HEK293 (cell line): ENCODE data around the gene IGSF9.

Experiments
- BCL11B ChIP-seq: fragments of 450-650 bp; formaldehyde crosslinking; IDR thresholded peaks from 2 replicates; pipeline ENCODE4 v1.5.1; 2016; ENCODE audit warnings: low read depth, missing biosample characterization, missing genetic modification characterization
- GFI1B ChIP-seq: fragments of 450-650 bp; formaldehyde crosslinking; IDR thresholded peaks from 2 replicates; pipeline ENCODE4 v1.5.1; 2016; ENCODE audit warnings: missing biosample characterization, missing genetic modification characterization
- GLI4 ChIP-seq: fragments of 450-650 bp; formaldehyde crosslinking; IDR thresholded peaks from 2 replicates; pipeline ENCODE4 v1.5.1; 2016; ENCODE audit warnings: missing biosample characterization, missing genetic modification characterization
- KLF17 ChIP-seq: fragments of 450-650 bp; formaldehyde crosslinking; IDR thresholded peaks from 2 replicates; pipeline ENCODE4 v1.5.1; 2016; ENCODE audit warnings: missing biosample characterization, missing genetic modification characterization
- KLF7 ChIP-seq: fragments of 450-650 bp; formaldehyde crosslinking; IDR thresholded peaks from 2 replicates; pipeline ENCODE4 v1.5.1; 2016; ENCODE audit warnings: missing biosample characterization, missing genetic modification characterization, borderline replicate concordance
- TSHZ1 ChIP-seq: fragments of 450-650 bp; formaldehyde crosslinking; IDR thresholded peaks from 2 replicates; pipeline ENCODE4 v1.5.1; 2016; ENCODE audit warnings: missing biosample characterization, missing genetic modification characterization, borderline replicate concordance
- ZBTB7A ChIP-seq: fragments of 450-650 bp; formaldehyde crosslinking; IDR thresholded peaks from 2 replicates; pipeline ENCODE4 v1.5.1; 2016; ENCODE audit warnings: low read depth, missing biosample characterization, missing genetic modification characterization
- ZFP69B ChIP-seq: fragments of 450-650 bp; formaldehyde crosslinking; IDR thresholded peaks from 2 replicates; pipeline ENCODE4 v1.5.1; 2016; ENCODE audit warnings: missing biosample characterization, missing genetic modification characterization
- ZNF140 ChIP-seq: fragments of 450-650 bp; formaldehyde crosslinking; IDR thresholded peaks from 2 replicates; pipeline ENCODE4 v1.5.1; 2016; ENCODE audit warnings: missing biosample characterization, missing genetic modification characterization
- ZNF157 ChIP-seq: fragments of 450-650 bp; formaldehyde crosslinking; IDR thresholded peaks from 2 replicates; pipeline ENCODE4 v1.5.1; 2016; ENCODE audit warnings: missing biosample characterization, missing genetic modification characterization
- ZNF26 ChIP-seq: fragments of 450-650 bp; formaldehyde crosslinking; IDR thresholded peaks from 2 replicates; pipeline ENCODE4 v1.5.1; 2016; ENCODE audit warnings: missing biosample characterization, missing genetic modification characterization
- ZNF274 ChIP-seq, 2 experiments: fragments of 200-500 bp in 1 of 2; fragments of 450-650 bp in 1 of 2; sonication (Bioruptor generic) in 1 of 2; formaldehyde crosslinking in 1 of 2; IDR thresholded peaks; 2 replicates each; pipeline versions ENCODE4 v1.5.1 to v1.6.1; 2014 to 2016; ENCODE audit warnings: borderline replicate concordance in 1 of 2, inconsistent platforms in 1 of 2, low read length in 1 of 2, missing biosample characterization in 1 of 2, missing genetic modification characterization in 1 of 2
- ZNF324 ChIP-seq: fragments of 450-650 bp; formaldehyde crosslinking; IDR thresholded peaks from 2 replicates; pipeline ENCODE4 v1.5.1; 2016; ENCODE audit warnings: missing biosample characterization, missing genetic modification characterization
- ZNF341 ChIP-seq: fragments of 450-650 bp; formaldehyde crosslinking; IDR thresholded peaks from 2 replicates; pipeline ENCODE4; 2016; ENCODE audit warnings: low read depth, missing biosample characterization, missing genetic modification characterization
- ZNF48 ChIP-seq: fragments of 450-650 bp; formaldehyde crosslinking; IDR thresholded peaks from 2 replicates; pipeline ENCODE4 v1.5.1; 2016; ENCODE audit warnings: missing biosample characterization, missing genetic modification characterization
- ZNF558 ChIP-seq: fragments of 450-650 bp; formaldehyde crosslinking; IDR thresholded peaks from 2 replicates; pipeline ENCODE4 v1.5.1; 2016; ENCODE audit warnings: missing biosample characterization, missing genetic modification characterization
- ZNF561 ChIP-seq: fragments of 450-650 bp; IDR thresholded peaks from 2 replicates; pipeline ENCODE4 v1.5.1; 2018; ENCODE audit warnings: missing biosample characterization, missing genetic modification characterization, borderline replicate concordance
- ZNF580 ChIP-seq: fragments of 450-650 bp; formaldehyde crosslinking; IDR thresholded peaks from 2 replicates; pipeline ENCODE4 v1.5.1; 2016; ENCODE audit warnings: missing biosample characterization, missing genetic modification characterization
- ZNF621 ChIP-seq: fragments of 450-650 bp; formaldehyde crosslinking; IDR thresholded peaks from 2 replicates; pipeline ENCODE4 v1.5.1; 2017; ENCODE audit warnings: missing biosample characterization, missing genetic modification characterization
- ZNF623 ChIP-seq: fragments of 450-650 bp; formaldehyde crosslinking; IDR thresholded peaks from 2 replicates; pipeline ENCODE4 v1.5.1; 2016; ENCODE audit warnings: missing biosample characterization, missing genetic modification characterization
- ZNF624 ChIP-seq: fragments of 450-650 bp; formaldehyde crosslinking; IDR thresholded peaks from 2 replicates; pipeline ENCODE4 v1.5.1; 2017; ENCODE audit warnings: missing biosample characterization, missing genetic modification characterization
- ZNF658 ChIP-seq: fragments of 450-650 bp; formaldehyde crosslinking; IDR thresholded peaks from 2 replicates; pipeline ENCODE4; 2016; ENCODE audit warnings: missing biosample characterization, missing genetic modification characterization
- ZNF660 ChIP-seq: fragments of 450-650 bp; IDR thresholded peaks from 2 replicates; pipeline ENCODE4 v1.5.1; 2018; ENCODE audit warnings: missing biosample characterization, mild to moderate bottlenecking, missing genetic modification characterization
- ZNF677 ChIP-seq: fragments of 450-650 bp; IDR thresholded peaks from 2 replicates; pipeline ENCODE4 v1.5.0; 2018; ENCODE audit warnings: missing biosample characterization, mild to moderate bottlenecking, missing genetic modification characterization, moderate library complexity
- ZNF701 ChIP-seq: fragments of 450-650 bp; formaldehyde crosslinking; IDR thresholded peaks from 2 replicates; pipeline ENCODE4 v1.5.1; 2016; ENCODE audit warnings: missing biosample characterization, missing genetic modification characterization
- ZNF768 ChIP-seq: fragments of 450-650 bp; formaldehyde crosslinking; IDR thresholded peaks from 2 replicates; pipeline ENCODE4 v1.5.1; 2018; ENCODE audit warnings: missing biosample characterization, mild to moderate bottlenecking, missing genetic modification characterization
- ZNF776 ChIP-seq: fragments of 450-650 bp; formaldehyde crosslinking; IDR thresholded peaks from 2 replicates; pipeline ENCODE4 v1.5.0; 2017; ENCODE audit warnings: missing biosample characterization, missing genetic modification characterization, borderline replicate concordance
- ZNF843 ChIP-seq: fragments of 450-650 bp; formaldehyde crosslinking; IDR thresholded peaks from 2 replicates; pipeline ENCODE4 v1.5.1; 2016; ENCODE audit warnings: missing biosample characterization, missing genetic modification characterization
- ZSCAN16 ChIP-seq: fragments of 450-650 bp; formaldehyde crosslinking; IDR thresholded peaks from 2 replicates; pipeline ENCODE4 v1.5.1; 2016; ENCODE audit warnings: missing biosample characterization, missing genetic modification characterization
- TF ChIP-seq, protein P1 (sequence below): fragments of 450-650 bp; formaldehyde crosslinking; IDR thresholded peaks from 2 replicates; pipeline ENCODE4 v1.5.1; 2016; ENCODE audit warnings: missing biosample characterization, missing genetic modification characterization
- TF ChIP-seq, protein P2 (sequence below): fragments of 450-650 bp; formaldehyde crosslinking; IDR thresholded peaks from 2 replicates; pipeline ENCODE4 v1.5.1; 2016; ENCODE audit warnings: missing biosample characterization, missing genetic modification characterization, low read depth

The IGSF9 gene

DNA sequence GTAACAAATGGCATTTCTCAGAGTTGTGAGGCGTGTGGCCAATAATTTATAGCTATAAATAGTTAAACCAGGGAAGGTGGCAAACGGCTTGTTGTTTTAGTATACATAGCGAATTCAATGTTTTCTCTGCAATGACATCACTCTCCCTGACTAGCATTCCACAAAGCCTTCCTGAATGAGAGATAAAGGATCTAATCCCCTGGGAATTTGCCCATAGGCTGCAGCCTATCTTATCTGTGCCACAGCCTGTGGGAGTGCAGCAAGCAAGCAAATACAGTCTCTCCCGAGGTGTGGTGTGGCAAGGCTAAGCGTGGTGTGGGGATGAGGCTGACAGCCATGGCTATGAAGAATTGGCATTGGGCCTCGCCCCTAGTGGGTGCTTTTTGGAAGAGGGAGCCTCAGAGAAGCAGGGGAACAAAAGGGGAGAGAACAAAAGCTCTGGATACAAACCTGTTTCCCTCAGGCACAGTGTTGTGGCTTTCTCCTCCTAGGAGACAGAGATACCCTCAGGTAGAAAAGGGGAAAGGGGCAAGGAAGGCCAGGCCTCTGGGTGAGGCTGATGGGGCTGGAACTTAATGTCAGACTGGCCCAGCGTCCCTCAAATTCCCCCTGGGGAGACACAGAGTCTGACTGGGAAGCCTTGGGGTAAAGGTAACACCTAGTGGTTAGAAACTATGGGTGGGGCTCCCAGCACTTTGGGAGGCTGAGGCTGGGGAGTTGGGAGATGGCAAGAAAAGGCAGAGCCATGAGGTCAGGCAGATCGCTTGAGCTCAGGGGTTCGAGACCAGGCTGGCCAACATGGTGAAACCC lies 29.0 kb downstream of the IGSF9 start (continued):
- TF ChIP-seq ZNF274 (IDR thresholded peaks at IDR 0.05; ENCODE audit: low read length), result no peak
- TF ChIP-seq ZNF274 (tag by site-specific recombination; IDR thresholded peaks at IDR 0.05; ENCODE audit: borderline replicate concordance), result no peak
- TF ChIP-seq ZNF140, result no peak
- TF ChIP-seq KLF17 (tag by site-specific recombination), result peak; percentile 99
- TF ChIP-seq, protein P1, sequence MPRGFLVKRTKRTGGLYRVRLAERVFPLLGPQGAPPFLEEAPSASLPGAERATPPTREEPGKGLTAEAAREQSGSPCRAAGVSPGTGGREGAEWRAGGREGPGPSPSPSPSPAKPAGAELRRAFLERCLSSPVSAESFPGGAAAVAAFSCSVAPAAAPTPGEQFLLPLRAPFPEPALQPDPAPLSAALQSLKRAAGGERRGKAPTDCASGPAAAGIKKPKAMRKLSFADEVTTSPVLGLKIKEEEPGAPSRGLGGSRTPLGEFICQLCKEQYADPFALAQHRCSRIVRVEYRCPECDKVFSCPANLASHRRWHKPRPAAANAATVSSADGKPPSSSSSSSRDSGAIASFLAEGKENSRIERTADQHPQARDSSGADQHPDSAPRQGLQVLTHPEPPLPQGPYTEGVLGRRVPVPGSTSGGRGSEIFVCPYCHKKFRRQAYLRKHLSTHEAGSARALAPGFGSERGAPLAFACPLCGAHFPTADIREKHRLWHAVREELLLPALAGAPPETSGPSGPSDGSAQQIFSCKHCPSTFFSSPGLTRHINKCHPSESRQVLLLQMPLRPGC, result peak; percentile 100
- TF ChIP-seq ZNF48, result no peak
- 0 out of 2 replicates have a peak, but pooled peaks have one; percentile 61 for TF ChIP-seq ZBTB7A
- no peak for TF ChIP-seq ZNF768 (tag by site-specific recombination)
- TF ChIP-seq ZNF843 (tag by site-specific recombination), result peak; percentile 98
- TF ChIP-seq ZNF26 (tag by site-specific recombination), result no peak
- TF ChIP-seq ZFP69B, result peak; percentile 87
- no peak for TF ChIP-seq ZNF621 (tag by site-specific recombination)
- peak; percentile 93 for TF ChIP-seq ZNF660
- TF ChIP-seq, protein P2, sequence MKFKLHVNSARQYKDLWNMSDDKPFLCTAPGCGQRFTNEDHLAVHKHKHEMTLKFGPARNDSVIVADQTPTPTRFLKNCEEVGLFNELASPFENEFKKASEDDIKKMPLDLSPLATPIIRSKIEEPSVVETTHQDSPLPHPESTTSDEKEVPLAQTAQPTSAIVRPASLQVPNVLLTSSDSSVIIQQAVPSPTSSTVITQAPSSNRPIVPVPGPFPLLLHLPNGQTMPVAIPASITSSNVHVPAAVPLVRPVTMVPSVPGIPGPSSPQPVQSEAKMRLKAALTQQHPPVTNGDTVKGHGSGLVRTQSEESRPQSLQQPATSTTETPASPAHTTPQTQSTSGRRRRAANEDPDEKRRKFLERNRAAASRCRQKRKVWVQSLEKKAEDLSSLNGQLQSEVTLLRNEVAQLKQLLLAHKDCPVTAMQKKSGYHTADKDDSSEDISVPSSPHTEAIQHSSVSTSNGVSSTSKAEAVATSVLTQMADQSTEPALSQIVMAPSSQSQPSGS (tag by site-specific recombination), result peak; percentile 95
- peak; percentile 89 for TF ChIP-seq ZNF558
- 0 out of 2 replicates have a peak, but pooled peaks have one; percentile 38 for TF ChIP-seq ZNF623
- TF ChIP-seq GLI4 (tag by site-specific recombination), result 0 out of 2 replicates have a peak, but pooled peaks have one; percentile 41
- peak; percentile 93 for TF ChIP-seq KLF7 (tag by site-specific recombination)
- no peak for TF ChIP-seq ZSCAN16
- TF ChIP-seq ZNF776 (tag by site-specific recombination), result no peak
- TF ChIP-seq ZNF701 (tag by site-specific recombination), result no peak
- TF ChIP-seq ZNF341 (tag by site-specific recombination), result peak; percentile 51
- peak; percentile 97 for TF ChIP-seq ZNF561 (tag by site-specific recombination)
- TF ChIP-seq ZNF624 (tag by site-specific recombination), result no peak
- peak; percentile 87 for TF ChIP-seq ZNF580
- peak; percentile 98 for TF ChIP-seq TSHZ1 (tag by site-specific recombination)
- TF ChIP-seq ZNF324 (tag by site-specific recombination), result peak; percentile 96
- TF ChIP-seq ZNF157 (tag by site-specific recombination), result no peak
- TF ChIP-seq BCL11B (tag by site-specific recombination), result peak; percentile 94
- peak; percentile 90 for TF ChIP-seq GFI1B (tag by site-specific recombination)
- TF ChIP-seq ZNF658, result no peak
- TF ChIP-seq ZNF677 (tag by site-specific recombination), result no peak
